H1 (cell line): ENCODE data around the gene RNF186. TPM values are rescaled to one million over a fixed set of nuclear protein-coding genes. Genes with fewer than 3 reads are reported as not detected.

Experiments used
- HDAC2 ChIP-seq, 2 experiments: fragments of 300-600 bp in 1 of 2; sonication (generic) in 1 of 2; IDR thresholded peaks; 2 replicates each; pipeline ENCODE4 v1.6.1; 2011 to 2012; ENCODE audit warnings: low read depth in 2 of 2, low read length in 2 of 2, mild to moderate bottlenecking in 2 of 2, moderate library complexity in 2 of 2, borderline replicate concordance in 1 of 2, inconsistent platforms in 1 of 2
- polyA plus RNA-seq, 7 experiments: library from polyadenylated mRNA; depleted of rRNA in 3 of 7; stranded (reverse) in 5 of 7; unstranded in 2 of 7; fragments of >200 nt in 5 of 7; fragments of 200-250 nt in 2 of 7; gene quantifications; 1 replicate in 5 of 7; 2 replicates in 1 of 7; 4 replicates in 1 of 7; pipeline versions ENCODE4 v1.2.1 to v1.2.3, GENCODE V29; 2011 to 2013; ENCODE audit warnings: missing spikeins in 2 of 7, mixed read lengths in 2 of 7
- total RNA-seq: library from RNA; stranded (reverse); fragmentation: NEBNext Ultra II Directional; extraction: Animal tissue kit (Norgen Biotek cat#: 25700); gene quantifications from 2 replicates; pipeline ENCODE4 v1.2.1, GENCODE V29; 2021

RNF186 gene
- total and polyA plus RNA-seq, 2 of the 8 experiments (the other 6 are each of a cell fraction or from before 2014, with no cell fraction given): not detected

GRCh38 chr1:19824541-19824940, 9.5 kb upstream of the RNF186 start (continued):
- no peak for TF ChIP-seq HDAC2 (IDR thresholded peaks at IDR 0.05; ENCODE audit: borderline replicate concordance in 1 of 2, low read depth in 2 of 2, low read length in 2 of 2)
- TF ChIP-seq, all 59 proteins: peak for 0
